ENCODE data around the gene ERBIN.
"Not testable (repeated sequence)": the region's sequence is repeated elsewhere in the genome, so short reads cannot be mapped to it uniquely, and the experiment has no call there.

Gene ERBIN

GRCh38 chr5:65926276-65926783, at the start of gene ERBIN:
Gene ERBIN, plus strand, starts transcription at chr5:65926575. Its CDS starts 66,144 bp downstream, at chr5:65992719.
- DNase-seq = peak; percentile 35

- DNase-seq = no peak
Observed at GRCh38 chr5:65876970-65877369, 49.4 kb upstream of the ERBIN start.

- DNase-seq = peak; percentile 35
Observed at GRCh38 chr5:65879668-65880256, 46.6 kb upstream of the ERBIN start.

GRCh38 chr5:65880496-65881072, 45.8 kb upstream of the ERBIN start:
- DNase-seq = no peak

GRCh38 chr5:65882278-65882677, 44.1 kb upstream of the ERBIN start:
- no peak for DNase-seq

- DNase-seq = no peak
Observed at GRCh38 chr5:65883461-65883860, 42.9 kb upstream of the ERBIN start.

- no peak for DNase-seq
Observed at GRCh38 chr5:65886387-65886786, 40.0 kb upstream of the ERBIN start.

GRCh38 chr5:65892024-65892423, 34.4 kb upstream of the ERBIN start:
- not testable (repeated sequence) for DNase-seq

GRCh38 chr5:65892801-65893200, 33.6 kb upstream of the ERBIN start:
- DNase-seq = no peak

- no peak for DNase-seq
Observed at GRCh38 chr5:65893749-65894430, 32.5 kb upstream of the ERBIN start.

- DNase-seq = no peak
Observed at GRCh38 chr5:65895891-65896290, 30.5 kb upstream of the ERBIN start.

- DNase-seq = no peak
Observed at GRCh38 chr5:65900746-65901145, 25.6 kb upstream of the ERBIN start.

- DNase-seq = no peak
Observed at GRCh38 chr5:65902104-65902503, 24.3 kb upstream of the ERBIN start.

- no peak for DNase-seq
Observed at GRCh38 chr5:65903581-65903980, 22.8 kb upstream of the ERBIN start.

- no peak for DNase-seq
Observed at GRCh38 chr5:65906256-65906655, 20.1 kb upstream of the ERBIN start.

GRCh38 chr5:65907135-65907534, 19.2 kb upstream of the ERBIN start:
- no peak for DNase-seq

- DNase-seq = no peak
Observed at GRCh38 chr5:65910711-65911110, 15.7 kb upstream of the ERBIN start.

- DNase-seq = no peak
Observed at GRCh38 chr5:65912311-65912710, 14.1 kb upstream of the ERBIN start.

- DNase-seq = no peak
Observed at GRCh38 chr5:65913519-65913918, 12.9 kb upstream of the ERBIN start.

- DNase-seq = no peak
Observed at GRCh38 chr5:65914641-65915196, 11.7 kb upstream of the ERBIN start.

- DNase-seq = not testable (repeated sequence)
Observed at GRCh38 chr5:65915661-65916060, 10.7 kb upstream of the ERBIN start.

GRCh38 chr5:65916066-65916465, 10.3 kb upstream of the ERBIN start:
- DNase-seq = no peak

GRCh38 chr5:65916636-65917035, 9.7 kb upstream of the ERBIN start:
- no peak for DNase-seq

- DNase-seq = no peak
Observed at GRCh38 chr5:65919773-65920172, 6.6 kb upstream of the ERBIN start.
